ENCODE measurements around the gene RSPO1.
"Not testable (repeated sequence)": the region's sequence is repeated elsewhere in the genome, so short reads cannot be mapped to it uniquely, and the experiment has no call there.

The RSPO1 gene

GRCh38 chr1:37612186-37612585 lies 22.5 kb downstream of the RSPO1 start:
- DNase-seq = no peak

GRCh38 chr1:37609994-37610393 lies 24.7 kb downstream of the RSPO1 start:
- DNase-seq = no peak

GRCh38 chr1:37609002-37609401 lies 25.7 kb downstream of the RSPO1 start:
- no peak for DNase-seq

GRCh38 chr1:37606481-37607263 lies 28.0 kb downstream of the RSPO1 start:
- no peak for DNase-seq

- DNase-seq = no peak
These were observed 28.8 kb downstream of the RSPO1 start for GRCh38 chr1:37605806-37606474.

GRCh38 chr1:37605061-37605650 lies 29.5 kb downstream of the RSPO1 start:
- DNase-seq = no peak

GRCh38 chr1:37602750-37603694 lies 31.7 kb downstream of the RSPO1 start:
- no peak for DNase-seq

- DNase-seq = no peak
These were observed 33.3 kb downstream of the RSPO1 start for GRCh38 chr1:37601441-37601840.

GRCh38 chr1:37599940-37600339 lies 34.8 kb downstream of the RSPO1 start:
- DNase-seq = no peak

- DNase-seq = no peak
These were observed 38.5 kb downstream of the RSPO1 start for GRCh38 chr1:37596182-37596667.

- peak; percentile 71 for DNase-seq
These were observed 39.1 kb downstream of the RSPO1 start, which contains the start of gene GNL2 for GRCh38 chr1:37595440-37596181. GNL2 (minus strand) TSS chr1:37595937; CDS start chr1:37595822, 115 bp downstream.

- no peak for DNase-seq
These were observed 41.0 kb downstream of the RSPO1 start for GRCh38 chr1:37593726-37594125.

- DNase-seq = no peak
These were observed 45.8 kb downstream of the RSPO1 start for GRCh38 chr1:37588939-37589338.

- DNase-seq = not testable (repeated sequence)
These were observed 50.1 kb downstream of the RSPO1 start for GRCh38 chr1:37584544-37584943.

- DNase-seq = no peak
These were observed 59.0 kb downstream of the RSPO1 start for GRCh38 chr1:37575692-37576091.

- no peak for DNase-seq
These were observed 59.7 kb downstream of the RSPO1 start for GRCh38 chr1:37574834-37575480.

GRCh38 chr1:37570528-37571334 lies 64.0 kb downstream of the RSPO1 start:
- no peak for DNase-seq

- DNase-seq = no peak
These were observed 67.7 kb downstream of the RSPO1 start for GRCh38 chr1:37567023-37567422.

GRCh38 chr1:37564892-37565291 lies 69.8 kb downstream of the RSPO1 start:
- DNase-seq = no peak

GRCh38 chr1:37562984-37563383 lies 71.7 kb downstream of the RSPO1 start:
- no peak for DNase-seq
